HG03064 (cell line): ENCODE results near the gene NENF.
"Not testable (repeated sequence)": the region's sequence is repeated elsewhere in the genome, so short reads cannot be mapped to it uniquely, and the experiment has no call there.

ENCODE experiments used
- ATAC-seq: cut with Tn5 transposase; IDR thresholded peaks from one replicate; pipeline ENCODE4 v1.9.1; 2021; ENCODE audit warnings: low read depth; ENCODE audit not compliant: unreplicated experiment

Gene NENF

DNA sequence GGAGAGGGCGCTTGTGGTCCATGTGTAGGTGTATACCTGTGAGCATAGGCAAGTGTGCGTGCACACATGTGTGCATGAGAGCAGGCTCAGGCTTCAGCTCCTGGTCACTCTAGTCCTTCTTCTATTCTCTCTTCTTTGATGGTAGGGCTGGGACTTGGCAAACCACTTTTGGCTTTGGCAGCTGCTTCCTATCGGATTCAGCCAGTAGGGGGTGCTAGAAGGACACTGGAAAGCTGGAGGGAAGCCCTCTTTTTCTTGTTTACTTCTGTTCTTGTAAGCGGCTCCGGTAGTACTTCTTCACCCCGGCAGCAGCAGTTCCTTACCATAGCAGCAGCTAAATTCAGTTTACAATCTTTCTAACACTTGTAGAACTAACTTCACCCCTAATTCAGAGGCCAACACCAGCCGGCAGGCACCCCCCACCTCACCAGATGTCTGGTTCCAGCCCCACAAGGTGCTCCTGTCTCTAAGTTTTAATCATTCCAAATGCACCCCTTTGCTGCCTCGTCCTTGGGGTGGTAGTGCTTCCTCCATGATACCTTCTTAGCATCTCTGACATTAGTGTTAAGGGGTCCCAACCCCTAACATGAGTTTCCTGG, 25.1 kb downstream of the NENF start:
- no peak for ATAC-seq

DNA sequence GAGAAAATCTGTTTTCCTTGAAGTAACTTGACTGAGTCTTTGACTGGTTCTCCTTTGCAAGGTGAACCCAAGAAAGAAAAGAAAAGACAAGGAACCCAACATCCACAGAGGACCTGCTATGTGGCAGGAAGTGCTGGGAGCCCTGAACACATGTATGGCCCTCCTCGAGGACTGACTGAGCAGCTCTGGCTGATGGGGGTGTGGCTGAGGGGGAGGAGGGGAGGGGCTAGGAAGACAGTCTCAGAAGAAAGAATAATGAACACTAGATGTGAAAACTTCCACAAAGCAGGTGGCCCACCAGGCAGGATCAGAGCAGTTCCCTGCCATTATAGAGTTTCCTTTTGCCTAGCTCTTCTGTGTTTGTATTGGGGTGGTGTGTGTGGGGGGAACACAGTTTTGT, 26.1 kb downstream of the NENF start:
- no peak for ATAC-seq

DNA sequence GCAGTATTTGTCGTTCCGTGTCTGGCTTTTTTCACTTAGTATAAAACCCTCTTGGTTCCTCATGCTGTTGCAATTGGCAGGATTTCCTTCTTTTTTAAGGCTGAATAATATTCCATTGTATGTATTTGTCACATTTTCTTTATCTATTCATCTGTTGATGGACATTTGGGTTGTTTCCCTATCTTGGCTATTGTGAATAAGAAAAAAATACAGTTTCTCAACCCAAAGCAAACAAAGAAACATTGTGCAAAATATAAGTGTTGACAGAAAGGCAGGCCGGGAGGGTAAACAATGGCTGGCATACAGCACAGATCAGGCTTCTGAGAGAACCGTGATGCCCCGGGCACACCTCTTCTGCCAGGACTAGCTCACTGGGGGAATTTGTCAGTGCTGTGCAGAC, 26.9 kb downstream of the NENF start:
- no peak for ATAC-seq

DNA sequence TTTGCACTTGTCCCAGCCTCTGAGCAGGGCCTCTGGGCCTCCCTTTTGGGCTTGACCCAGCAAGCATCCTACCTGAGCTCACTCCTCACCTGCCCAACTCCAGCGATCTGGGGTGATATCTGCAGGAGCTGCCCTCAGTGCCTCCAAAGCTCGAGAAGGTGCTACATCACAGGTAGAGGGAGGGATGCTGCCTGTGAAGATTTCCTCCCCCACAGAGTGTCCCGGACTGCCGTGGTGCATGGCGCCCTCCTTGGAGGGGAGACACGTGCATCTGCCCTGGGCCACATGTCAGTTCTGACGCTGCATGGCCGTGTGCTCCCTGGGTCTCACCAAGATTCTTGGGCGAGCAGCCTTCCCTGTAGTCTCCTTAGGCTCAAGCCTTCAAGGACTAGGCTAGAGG, 27.7 kb downstream of the NENF start:
- ATAC-seq, result no peak

DNA sequence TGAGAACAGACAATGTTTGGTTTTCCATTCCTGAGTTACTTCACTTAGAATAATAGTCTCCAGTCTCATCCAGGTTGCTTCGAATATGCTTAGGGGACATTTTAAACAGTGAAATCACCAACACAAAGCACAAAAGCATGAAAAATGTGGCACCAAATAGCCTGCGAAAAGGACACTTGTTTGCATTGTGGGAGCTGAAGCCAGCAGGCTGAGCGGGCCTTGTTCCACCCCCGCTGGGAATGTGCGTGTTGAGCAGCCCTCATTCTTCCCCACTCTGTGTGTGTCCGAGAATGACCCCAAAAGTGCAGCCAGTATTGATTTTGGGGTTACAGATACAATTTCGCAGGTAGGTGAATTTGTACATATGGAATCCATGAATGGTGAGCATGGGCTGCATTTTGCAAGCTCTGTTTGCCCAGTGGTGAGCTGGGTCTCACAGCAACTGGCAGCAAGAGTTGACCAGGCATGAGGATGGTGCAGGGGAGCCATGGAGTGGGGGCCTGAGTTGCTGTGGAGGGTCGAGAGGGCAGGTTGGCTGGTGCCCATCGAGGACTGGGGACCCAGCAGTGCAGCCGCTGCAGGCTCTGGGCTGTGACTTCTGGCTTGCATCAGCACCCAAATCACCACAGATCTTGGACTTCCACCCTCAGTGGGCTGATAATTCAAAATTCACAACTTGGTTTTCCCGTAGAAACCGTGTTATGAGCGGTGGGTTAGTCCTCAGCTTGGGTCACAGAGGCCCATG, 29.4 kb downstream of the NENF start:
- no peak for ATAC-seq

DNA sequence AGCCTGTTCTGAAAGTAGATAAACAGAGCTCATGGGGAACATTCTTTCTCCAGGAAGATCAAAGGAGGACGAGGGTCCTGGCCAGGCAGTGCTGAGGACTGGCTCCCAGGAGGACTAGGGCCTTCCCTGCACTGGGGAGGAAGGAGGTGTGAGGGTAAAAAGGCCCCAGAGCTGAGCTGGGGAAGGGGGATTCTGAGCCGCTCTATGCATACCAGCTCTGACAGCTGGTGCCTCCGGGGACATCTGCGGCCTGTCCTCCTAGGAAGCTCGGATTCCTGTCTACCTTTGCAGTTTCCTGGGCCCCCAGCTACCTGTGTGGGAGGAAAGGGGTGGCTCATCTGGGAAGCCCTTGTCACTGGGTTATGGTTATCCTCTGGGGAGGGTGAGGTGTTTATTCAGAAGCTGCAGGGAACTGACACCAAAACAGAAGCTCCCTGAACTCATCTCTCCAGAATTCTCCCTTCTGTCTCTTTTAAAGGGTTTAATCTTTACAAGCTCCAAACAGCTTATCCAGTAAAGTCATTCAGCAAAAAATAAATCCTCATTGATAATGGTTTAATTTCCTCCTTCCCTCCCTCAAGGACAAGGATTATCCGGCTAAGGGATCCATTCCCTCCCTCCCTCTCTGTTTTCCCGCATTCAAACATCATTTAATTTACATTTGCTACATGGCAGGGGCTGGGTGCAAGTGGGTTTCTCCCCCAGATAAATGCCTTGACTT, 31.0 kb downstream of the NENF start:
- ATAC-seq, result no peak

DNA sequence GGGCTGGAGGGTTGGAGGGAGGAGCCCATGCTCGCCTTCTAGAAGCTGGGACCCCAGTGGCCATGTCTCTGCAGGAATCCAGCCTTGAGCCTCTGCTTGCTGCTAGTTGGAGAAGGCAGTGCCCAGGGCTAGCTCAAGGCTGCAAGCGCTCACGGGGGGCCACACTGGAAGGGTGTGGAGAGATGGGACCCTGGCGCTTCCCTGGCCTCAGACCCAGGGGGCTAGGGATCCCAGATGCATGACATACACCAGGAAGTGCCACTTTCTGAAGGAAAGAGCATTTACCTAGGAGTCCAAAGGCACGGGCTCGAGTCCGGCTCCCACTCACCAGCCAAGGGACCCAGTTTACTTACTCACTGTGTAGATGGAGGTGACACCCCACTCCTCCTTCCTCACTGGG, 32.6 kb downstream of the NENF start:
- ATAC-seq, result no peak

DNA sequence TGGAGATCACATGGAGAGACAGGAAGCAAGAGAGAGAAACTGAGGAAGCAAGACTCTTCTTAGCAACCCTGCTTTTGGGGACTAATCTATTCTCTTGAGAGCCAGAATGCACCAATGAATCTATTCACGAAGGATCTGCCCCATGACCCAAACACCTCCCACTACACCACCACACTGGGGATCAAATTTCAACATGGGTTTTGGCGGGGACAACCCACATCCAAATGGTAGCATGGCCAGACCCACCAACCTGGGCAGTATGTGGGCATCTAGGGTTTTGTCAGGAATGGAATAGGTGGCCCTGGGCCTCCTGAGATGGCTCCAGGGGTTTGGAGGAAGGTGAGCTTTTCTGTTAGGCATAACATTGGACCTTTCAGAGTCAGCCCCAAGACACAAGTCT, 33.7 kb downstream of the NENF start:
- ATAC-seq, result no peak

DNA sequence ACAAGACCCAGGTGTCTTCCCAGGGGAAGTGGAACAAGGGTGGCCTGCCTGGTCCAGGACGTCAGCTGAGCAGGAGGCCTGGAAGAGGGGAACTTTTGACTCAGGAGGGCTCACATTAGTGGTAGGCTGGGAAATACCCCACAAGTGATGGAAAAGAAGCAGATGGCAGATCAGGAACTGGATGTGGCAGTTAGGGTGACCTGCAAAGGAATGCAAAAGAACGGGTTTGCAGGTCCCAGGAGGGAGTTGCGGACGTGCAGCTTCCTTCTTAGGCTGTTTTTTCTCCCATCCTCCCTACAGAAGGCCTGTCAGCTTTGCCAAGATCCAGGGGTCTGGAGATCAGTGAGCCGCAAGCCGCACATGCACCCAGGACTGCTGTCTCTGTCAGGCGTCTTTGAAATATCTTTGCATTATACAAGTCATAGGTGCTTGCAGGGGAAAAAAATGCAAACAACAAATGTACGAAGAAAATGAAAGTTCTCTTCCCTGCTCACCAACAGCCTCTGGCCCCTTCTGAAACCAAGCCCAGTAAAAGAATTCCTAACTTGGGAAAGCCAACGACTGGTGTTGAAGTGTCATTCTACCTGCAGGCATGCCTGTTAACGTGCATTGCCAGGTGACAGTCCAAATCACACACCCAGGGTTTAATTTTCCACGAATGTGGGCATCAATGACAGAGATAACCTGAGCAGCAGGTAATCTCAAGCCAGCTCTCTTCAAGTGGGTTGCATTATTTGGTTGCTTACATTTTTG, 34.4 kb downstream of the NENF start:
- ATAC-seq, result no peak

DNA sequence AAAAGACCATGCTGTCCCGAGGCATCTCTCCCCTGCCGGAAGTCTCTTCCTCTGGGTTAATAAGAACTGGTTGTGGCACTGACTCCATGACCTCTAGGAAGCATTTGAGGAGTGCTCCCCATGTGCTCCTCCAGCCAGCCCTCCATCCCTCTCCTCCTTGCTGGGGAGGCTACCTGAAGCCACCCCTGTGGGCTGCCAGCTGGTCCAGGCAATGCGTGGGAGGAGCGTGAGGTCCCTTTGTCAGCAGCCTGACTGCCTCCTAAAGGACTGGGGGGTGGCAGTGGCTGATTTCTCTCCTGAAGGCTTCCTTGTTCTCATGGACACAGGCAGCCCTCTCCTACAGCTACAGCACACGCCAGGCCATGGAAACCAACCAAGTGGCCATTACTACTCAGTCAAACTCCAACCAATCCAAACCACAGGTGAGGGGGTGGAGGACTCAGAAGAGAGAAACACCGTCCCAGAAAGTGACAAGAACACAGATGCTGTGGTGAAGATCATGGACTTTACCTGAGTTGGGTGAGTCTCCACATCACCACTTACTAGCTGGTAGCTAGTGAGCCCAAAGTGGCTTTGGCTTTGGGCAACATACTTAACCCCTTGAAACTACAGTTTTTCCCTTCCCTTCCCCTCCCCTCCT, 35.2 kb downstream of the NENF start:
- no peak for ATAC-seq

DNA sequence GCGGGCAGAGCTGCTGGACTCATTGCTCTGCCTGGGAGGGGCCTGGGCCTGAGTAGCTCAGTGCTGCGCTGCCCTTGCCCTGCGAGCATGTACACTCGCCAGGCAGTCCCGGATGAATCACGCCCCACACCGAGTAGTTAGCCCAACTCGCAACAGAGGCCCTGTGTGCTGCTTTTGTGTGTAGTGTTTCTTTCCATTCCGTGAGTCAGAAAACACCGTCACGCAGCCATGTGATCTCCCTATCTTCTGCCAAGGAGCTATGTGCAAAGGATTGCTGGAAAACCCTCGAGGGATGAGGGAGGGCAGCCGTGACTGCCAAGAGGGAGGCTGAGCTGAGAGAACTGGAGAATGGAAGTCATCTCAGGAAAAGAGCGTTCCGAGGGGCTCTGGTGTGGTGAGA, 37.3 kb downstream of the NENF start:
- no peak for ATAC-seq

DNA sequence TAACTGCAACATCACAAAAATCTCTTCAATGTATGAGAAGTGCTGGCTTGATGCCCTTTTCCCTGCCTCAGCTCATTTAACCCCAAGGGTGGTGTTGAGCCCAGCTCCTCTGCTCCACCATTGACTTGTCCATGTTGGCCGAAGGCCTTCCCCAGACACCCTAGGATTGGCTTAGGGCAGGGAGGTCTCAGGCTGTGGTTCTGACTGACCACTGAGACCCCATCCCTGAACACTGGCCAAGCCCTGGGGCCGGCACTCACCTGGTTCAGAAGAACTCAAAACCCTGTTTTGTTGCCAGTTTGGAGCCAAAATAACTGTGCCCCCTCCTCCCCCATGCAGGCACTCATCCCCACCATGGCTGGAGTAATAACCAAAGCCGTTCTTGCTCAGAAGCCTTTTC, 38.6 kb downstream of the NENF start:
- no peak for ATAC-seq

DNA sequence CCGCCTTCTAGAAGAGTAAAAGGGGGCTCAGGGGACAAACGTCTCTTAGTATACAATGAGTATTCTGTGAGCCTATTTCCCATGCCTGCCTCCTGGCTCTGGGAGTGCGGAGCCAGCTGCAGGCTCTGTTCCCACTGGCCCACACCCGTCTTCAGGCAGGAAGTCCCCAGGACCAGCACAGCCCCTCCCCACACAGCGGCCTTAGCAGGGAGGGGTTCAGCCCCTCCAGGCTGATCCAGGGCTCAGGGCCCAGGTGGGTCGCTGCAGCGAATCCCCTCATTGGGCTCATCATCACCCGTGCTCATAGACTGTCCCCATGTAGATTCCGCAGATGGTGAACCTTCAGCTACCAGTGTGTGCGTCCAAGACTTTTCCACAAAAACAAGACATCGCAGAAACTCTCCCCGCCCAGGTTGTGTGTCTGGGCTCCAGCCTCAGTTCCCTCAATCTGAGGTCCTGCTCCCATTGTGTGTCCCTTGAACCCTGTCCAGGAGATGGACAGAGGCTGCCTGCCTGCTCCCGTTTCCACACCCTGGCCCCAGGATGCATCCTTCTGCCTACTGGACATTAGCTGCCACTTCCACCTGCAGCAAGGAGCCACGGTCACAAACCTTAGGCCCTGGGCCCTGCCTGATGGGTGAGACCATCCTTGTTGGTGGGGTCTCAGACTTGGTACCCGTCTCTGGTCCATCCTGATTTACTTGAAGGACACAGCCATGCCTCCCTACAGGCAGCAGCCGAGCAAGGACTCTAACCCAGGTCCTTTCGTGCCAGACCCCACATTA, 39.4 kb downstream of the NENF start:
- no peak for ATAC-seq

DNA sequence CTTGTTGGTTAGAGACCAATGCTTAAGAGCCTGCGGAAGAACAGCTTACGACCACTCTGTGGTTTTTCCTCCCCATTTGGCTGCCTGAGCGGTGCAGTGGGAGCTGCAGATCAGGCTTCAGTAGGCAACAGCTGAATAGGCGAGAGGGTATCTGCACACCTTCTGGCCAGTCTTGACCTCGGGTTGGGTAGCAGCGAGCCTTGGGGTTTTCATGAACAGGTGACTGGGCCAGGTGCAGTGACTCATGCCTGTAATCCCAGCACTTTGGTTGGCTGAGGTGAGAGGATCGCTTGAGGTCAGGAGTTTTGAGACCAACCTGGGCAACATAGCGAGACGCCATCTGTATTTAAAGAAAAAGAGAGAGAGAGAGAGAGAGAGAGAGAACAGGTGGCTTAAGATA, 41.0 kb downstream of the NENF start:
- no peak for ATAC-seq

DNA sequence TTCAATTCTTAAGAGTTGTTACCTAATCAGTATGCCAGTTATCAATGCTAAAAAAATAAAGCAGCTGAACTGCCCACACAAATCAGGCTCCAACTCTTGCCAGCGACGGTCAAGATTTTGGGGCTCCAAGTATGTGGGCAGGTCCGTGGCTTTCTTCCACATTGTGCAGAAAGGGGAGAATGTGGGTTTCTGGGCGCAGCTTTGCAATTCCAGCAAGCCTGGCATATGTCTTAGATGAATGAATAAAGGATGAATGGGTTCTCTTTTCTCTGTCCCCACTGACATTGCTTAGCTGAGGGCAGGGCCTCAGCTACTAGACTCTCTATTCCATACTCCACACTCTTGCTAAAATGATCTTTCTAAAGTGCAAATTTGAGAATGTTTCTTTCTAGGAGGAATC, 42.4 kb downstream of the NENF start:
- no peak for ATAC-seq

DNA sequence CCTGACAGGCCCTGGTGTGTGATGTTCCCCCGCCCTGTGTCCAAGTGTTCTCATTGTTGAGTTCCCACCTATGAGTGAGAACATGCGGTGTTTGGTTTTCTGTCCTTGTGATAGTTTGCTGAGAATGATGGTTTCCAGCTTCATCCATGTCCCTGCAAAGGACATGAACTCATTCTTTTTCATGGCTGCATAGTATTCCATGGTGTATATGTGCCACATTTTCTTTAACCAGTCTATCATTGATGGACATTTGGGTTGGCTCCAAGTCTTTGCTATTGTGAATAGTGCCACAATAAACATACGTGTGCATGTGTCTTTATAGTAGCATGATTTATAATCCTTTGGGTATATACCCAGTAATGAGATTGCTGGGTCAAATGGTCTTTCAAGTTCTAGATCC, 43.1 kb downstream of the NENF start:
- ATAC-seq, result not testable (repeated sequence)

DNA sequence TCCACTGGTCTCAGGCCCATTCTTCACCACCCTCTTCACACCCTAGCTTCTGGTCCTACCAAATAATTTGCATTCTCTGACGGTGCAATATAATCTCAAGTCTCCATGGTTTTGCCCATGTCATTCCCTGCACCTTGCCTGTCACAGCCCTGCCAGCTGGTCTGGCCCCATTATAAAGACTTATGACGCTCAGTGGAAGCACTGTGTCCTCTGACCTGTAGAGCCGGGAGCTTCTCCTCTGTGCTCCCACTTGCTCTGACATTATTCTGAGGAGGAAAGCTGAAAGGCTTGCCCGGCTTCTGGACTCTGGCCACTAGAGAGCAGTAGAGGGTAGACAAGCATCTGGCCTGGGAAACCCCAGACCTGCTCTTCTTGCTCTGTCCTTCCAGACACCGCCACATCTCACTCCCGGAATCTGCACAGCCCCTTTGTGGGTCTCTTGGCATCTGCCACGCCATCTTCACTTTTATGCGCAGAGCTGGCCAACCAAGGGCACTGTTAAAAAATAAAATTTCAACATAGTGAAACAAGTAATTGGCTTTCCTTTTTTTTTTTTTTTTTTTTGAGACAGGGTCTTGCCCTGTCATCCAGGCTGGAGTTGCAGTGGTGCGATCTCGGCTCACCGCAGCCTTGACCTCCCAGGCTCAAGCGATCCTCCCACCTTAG, 44.4 kb downstream of the NENF start:
- peak; percentile 91 for ATAC-seq

DNA sequence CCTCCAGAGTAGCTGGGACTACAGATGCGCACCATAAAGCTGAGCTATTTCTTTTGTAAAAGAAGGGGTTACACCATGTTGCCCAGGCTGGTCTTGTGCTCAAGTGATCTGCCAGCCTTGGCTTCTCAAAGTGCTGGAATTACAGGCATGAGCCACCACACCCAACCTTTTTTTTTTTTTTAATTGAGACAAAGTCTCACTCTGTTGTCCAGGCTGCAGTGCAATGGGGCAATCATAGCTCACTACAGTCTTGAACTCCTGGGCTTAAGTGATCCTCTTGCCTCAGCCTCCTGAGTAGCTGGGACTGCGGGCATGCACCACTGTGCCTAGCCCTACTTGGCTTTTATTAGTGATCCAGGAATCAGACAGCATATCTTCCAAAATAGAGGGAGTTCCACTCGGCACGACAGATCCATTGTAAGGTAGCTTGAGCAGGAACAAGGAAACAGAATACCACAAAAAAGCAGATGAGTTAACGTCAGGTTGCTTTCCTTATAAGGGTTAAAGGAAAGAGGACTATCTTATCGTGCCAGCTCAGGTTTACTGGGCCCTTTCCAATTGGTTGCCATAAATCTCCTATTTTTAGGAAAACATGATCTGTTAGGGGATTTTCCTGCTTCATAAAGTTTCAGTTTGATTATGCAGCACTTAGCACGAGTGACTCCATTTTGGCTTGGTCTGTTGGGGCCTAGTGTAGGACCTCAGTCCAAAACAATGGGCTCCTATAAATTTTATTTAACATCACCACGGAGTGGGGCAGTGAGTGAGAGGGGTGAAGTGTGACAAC, 45.2 kb downstream of the NENF start:
- no peak for ATAC-seq
